ENCODE results near the gene NEK9. TPM values are rescaled to one million over a fixed set of nuclear protein-coding genes. Genes with fewer than 3 reads are reported as not detected.

Gene NEK9
- total and polyA plus RNA-seq, 2 donors (not counting 3 experiments of a cell fraction or from before 2014, with no cell fraction given): 22.1 to 65.1 TPM

- Histone ChIP-seq H3K4me3 (replicated peaks in 1 of 3; ENCODE audit: insufficient read depth in 1 of 3, low read depth in 1 of 3, low read length in 3 of 3) (no peak overlapping the region), H3K9me3 (replicated peaks; ENCODE audit: control insufficient read depth, insufficient read depth, low read length) (no peaks in the 10 kb centered on the region), H3K4me1 (ENCODE audit: control insufficient read depth, extremely low read depth, insufficient read depth, low read length) (no peaks in the 10 kb centered on the region), H3K27me3 (ENCODE audit: control insufficient read depth in 2 of 2, insufficient read depth in 2 of 2, low read length in 2 of 2) (no peaks in the 10 kb centered on the region), H3K9ac (replicated peaks; ENCODE audit: extremely low read depth, insufficient read depth, low read length) (no peak overlapping the region), H3K4me2 (ENCODE audit: insufficient read depth, low read length) (no peak overlapping the region), H3K36me3 (ENCODE audit: control insufficient read depth in 2 of 2, extremely low read depth in 1 of 2, insufficient read depth in 2 of 2, low read length in 2 of 2) (peaks cover 11 to 19% of the 10 kb centered on the region in 2 experiments), H3K9me1 (replicated peaks; ENCODE audit: control insufficient read depth, extremely low read depth, insufficient read depth, low read length) (no peaks in the 10 kb centered on the region), H4K20me1 (replicated peaks; ENCODE audit: control insufficient read depth, extremely low read depth, insufficient read depth, low read length) (no peaks in the 10 kb centered on the region), H3K79me2 (ENCODE audit: control insufficient read depth, insufficient read depth, low read length) (no peaks in the 10 kb centered on the region), H2AFZ (ENCODE audit: low read depth, low read length) (no peak overlapping the region), H3K27ac (ENCODE audit: insufficient read depth, low read depth, low read length) (no peak overlapping the region)
- TF ChIP-seq, protein P1, sequence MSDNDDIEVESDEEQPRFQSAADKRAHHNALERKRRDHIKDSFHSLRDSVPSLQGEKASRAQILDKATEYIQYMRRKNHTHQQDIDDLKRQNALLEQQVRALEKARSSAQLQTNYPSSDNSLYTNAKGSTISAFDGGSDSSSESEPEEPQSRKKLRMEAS (IDR thresholded peaks at IDR 0.05; ENCODE audit: insufficient read depth, insufficient read length): no peak
- TF ChIP-seq POLR2A (IDR thresholded peaks at IDR 0.05; ENCODE audit: low read depth, low read length) (no peak), POLR2AphosphoS5 (IDR thresholded peaks at IDR 0.05; ENCODE audit: insufficient read depth, low read depth, low read length) (no peak), EZH2 (IDR thresholded peaks at IDR 0.05; ENCODE audit: borderline replicate concordance, low read depth, low read length, severe bottlenecking) (no peak), MYC (IDR thresholded peaks at IDR 0.05; ENCODE audit: low read depth, low read length) (no peak), GATA2 (IDR thresholded peaks at IDR 0.05; ENCODE audit: insufficient read depth, insufficient read length, low read depth, low read length) (no peak), JUN (IDR thresholded peaks at IDR 0.05; ENCODE audit: borderline replicate concordance, insufficient read depth, insufficient read length, low read depth) (no peak), FOS (IDR thresholded peaks at IDR 0.05; ENCODE audit: borderline replicate concordance, insufficient read depth, low read length) (no peak)
- TF ChIP-seq, protein P2, sequence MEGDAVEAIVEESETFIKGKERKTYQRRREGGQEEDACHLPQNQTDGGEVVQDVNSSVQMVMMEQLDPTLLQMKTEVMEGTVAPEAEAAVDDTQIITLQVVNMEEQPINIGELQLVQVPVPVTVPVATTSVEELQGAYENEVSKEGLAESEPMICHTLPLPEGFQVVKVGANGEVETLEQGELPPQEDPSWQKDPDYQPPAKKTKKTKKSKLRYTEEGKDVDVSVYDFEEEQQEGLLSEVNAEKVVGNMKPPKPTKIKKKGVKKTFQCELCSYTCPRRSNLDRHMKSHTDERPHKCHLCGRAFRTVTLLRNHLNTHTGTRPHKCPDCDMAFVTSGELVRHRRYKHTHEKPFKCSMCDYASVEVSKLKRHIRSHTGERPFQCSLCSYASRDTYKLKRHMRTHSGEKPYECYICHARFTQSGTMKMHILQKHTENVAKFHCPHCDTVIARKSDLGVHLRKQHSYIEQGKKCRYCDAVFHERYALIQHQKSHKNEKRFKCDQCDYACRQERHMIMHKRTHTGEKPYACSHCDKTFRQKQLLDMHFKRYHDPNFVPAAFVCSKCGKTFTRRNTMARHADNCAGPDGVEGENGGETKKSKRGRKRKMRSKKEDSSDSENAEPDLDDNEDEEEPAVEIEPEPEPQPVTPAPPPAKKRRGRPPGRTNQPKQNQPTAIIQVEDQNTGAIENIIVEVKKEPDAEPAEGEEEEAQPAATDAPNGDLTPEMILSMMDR (IDR thresholded peaks at IDR 0.05; ENCODE audit: extremely low read depth in 1 of 2, insufficient read depth in 1 of 2, low read depth in 1 of 2, low read length in 2 of 2): no peak
- FAIRE-seq (no peak), DNase-seq (ENCODE audit: low read depth, low spot score) (no peak)
- dilution Hi-C loops (cut with MboI; ENCODE audit: extremely low pct_ligation_motif_present, low sequenced_read_pairs) (no loop called here), intact Hi-C loops (cut with micrococcal nuclease) (no loop called here)
- no TSS peak for BruUV-seq (replicated peaks)
- ChIA-PET POLR2A (no interaction called here), CTCF (interaction anchor here (0.8 to 2.2 kb wide), 2 partner anchors 8 to 10 kb away, joined by 3 to 9 read pairs; no protein-coding TSS in a partner anchor)
Observed at GRCh38 chr14:75096959-75097358, 29.9 kb downstream of the NEK9 start.
